CD4-positive, alpha-beta T cell treated with Interleukin-4 for 4 hours (primary cell): ENCODE measurements around the gene GNPTG.
A peak's percentile ranks its signal among the peaks of the same experiment; 100 is the strongest.

Experiments
- DNase-seq: peaks from one replicate; pipeline ENCODE4 v3.0.0-alpha.2; 2020

Gene GNPTG

DNA sequence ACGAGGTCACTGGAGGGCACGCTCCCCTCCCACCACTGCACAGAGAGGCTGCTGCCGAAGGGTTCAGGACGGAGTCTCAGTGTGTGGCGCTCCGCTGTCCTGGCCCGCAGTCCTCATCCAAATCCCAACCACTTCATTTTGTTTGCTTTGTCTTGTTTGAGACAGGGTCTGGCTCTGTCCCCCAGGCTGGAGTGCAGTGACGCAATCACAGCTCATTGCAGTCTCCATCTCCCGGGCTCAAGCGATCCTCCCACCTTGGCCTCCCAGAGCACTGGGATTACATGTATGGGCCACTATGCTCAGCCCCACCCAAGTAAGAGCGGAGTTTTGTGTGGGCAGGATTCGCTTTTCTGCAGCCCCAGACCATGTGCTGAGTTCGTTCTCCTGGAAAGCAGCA lies 50.0 kb downstream of the GNPTG start:
- no peak for DNase-seq

DNA sequence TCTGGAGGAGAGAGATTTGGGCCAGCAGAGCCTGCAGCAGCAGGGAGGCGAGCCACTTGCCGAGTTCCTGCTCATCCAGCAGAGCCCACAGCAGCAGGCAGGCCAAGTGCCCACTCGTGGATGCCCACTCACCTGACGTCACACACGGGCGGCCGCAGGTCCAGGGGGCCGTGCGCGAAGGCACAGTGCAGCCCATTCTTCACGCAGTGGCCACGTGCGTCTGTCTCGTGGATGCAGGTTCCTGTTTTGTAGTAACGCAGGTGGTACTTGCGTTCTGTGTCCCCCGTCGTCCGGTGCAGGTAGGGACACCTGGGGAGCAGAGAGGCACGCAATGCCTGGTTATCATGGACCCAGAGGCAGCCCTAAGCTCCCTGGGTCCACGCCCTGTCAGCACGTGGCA lies 51.3 kb downstream of the GNPTG start:
- DNase-seq, result no peak

DNA sequence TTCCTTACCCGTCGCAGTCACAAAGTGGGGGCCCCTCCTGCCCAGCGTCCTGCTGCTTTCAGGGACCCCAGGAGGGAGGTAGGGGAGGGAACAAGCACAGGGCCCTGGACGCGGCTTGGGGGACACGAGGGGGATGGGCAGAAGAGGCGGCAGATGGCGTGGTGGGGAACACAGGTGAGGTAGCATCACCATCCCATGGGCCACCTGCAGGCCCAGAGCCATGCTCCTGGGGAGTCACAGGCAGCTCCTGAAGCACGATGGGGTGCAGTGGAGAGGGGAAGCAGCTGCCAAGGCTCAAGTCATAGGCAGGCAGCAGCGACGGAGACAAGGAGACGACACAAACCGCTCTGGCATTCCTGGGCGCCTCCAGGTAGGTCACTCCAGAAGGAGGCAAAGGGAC lies 52.0 kb downstream of the GNPTG start:
- DNase-seq, result no peak

DNA sequence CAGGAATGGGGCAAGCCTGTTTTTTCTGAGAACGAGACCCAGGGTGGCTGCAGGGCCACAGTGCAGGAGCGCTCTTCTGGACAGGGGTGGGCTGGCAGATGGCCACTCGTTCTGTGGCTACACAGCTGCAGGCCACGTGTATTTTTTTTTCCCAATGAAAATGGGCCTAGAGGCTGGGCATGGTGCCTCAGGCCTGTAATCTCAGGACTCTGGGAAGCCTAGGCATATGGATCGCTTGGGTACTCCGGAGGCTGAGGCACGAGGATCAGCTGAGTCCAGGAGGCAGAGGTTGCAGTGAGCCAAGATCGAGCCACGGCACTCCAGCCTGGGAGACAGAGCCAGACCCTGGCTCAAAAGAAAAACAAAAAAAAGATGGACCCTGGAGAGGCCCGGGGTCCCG lies 56.0 kb downstream of the GNPTG start:
- no peak for DNase-seq

DNA sequence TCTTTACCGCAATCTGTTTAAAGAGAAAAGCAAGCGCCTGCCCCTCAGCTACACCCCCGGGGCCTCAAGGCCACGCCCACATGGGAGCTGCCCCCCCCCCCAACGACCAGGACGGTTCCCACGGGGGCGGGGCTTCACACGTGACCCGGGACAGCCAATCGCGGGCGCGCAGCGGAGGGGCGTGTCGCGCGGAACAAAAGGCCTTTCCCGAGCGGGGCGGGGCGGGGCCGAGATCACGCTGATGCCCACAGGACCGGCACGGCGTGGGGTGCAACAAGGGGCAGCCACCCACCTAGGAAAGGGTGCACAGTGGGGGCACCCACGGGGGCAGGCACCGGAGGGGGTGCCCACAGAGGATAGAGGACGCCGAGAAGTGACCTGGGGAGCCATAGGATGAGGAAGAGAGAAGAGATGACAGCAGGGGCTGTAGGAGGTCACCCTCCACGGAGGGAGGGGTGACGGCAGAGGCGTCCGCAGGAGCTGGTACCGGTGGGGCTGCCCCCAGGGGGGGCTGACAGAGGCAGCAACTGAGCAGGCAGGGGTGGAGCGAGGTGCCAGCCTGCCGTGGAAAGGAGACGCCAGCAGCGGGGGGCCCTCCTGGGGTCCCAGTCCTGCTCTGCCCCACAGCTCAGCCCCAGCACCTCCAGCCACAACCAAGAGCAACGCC lies 56.6 kb downstream of the GNPTG start:
- DNase-seq, result peak; percentile 92

DNA sequence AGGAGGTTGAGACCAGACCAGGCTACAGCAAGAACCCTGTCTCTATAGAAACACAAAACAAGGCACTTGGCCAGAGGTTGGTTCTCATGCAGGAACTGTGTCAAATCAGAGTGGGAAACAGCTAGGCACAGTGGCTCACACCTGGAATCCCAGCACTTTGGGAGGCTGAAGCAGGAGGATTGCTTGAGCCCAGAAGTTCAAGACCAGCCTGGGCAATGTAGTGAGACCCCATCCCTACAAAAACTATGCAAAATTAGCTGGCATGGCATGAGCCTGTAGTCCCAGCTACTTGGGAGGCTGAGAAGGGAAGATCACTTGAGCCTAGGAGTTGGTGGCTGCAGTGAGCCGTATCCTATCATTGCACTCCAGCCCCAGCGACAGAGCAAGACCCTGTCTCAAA lies 61.1 kb downstream of the GNPTG start:
- DNase-seq, result no peak
